Astrocyte (in vitro differentiated cells and primary cell): ENCODE data around the gene KIF19. TPM values are rescaled to one million over a fixed set of nuclear protein-coding genes. Genes with fewer than 3 reads are reported as not detected.

Experiments used
- DNase-seq: peaks from one replicate; pipeline ENCODE4 v3.0.0-alpha.2; 2010; ENCODE audit warnings: low read depth
- FAIRE-seq: peaks from 2 replicates; lab custom pipeline; 2011; peaks lifted over from hg19 to GRCh38; lab: Jason Lieb, UNC
- H2AFZ ChIP-seq: 2 replicates; pipeline ENCODE4 v1.6.0; 2012; ENCODE audit warnings: low read depth, low read length, inconsistent platforms
- H3K27ac ChIP-seq: 2 replicates; pipeline ENCODE4 v1.5.1; 2011; ENCODE audit warnings: low read depth, low read length, inconsistent platforms
- H3K27me3 ChIP-seq: 2 replicates; pipeline ENCODE4 v1.6.0; 2011; ENCODE audit warnings: low read length, inconsistent platforms; ENCODE audit not compliant: insufficient read depth
- H3K36me3 ChIP-seq: 2 replicates; pipeline ENCODE4 v1.5.1; 2011; ENCODE audit warnings: low read length, inconsistent platforms; ENCODE audit not compliant: insufficient read depth
- H3K4me1 ChIP-seq: 2 replicates; pipeline ENCODE4 v1.5.1; 2011; ENCODE audit warnings: low read length, inconsistent platforms; ENCODE audit not compliant: insufficient read depth
- H3K4me2 ChIP-seq: 2 replicates; pipeline ENCODE4 v1.6.0; 2012; ENCODE audit warnings: low read length, inconsistent platforms
- H3K4me3 ChIP-seq: 2 replicates; pipeline ENCODE4 v1.5.1; 2011; ENCODE audit warnings: low read depth, mild to moderate bottlenecking, low read length, inconsistent platforms; ENCODE audit not compliant: insufficient read depth
- H3K79me2 ChIP-seq: 2 replicates; pipeline ENCODE4 v1.6.0; 2012; ENCODE audit warnings: mild to moderate bottlenecking, low read length, inconsistent platforms; ENCODE audit not compliant: insufficient read depth
- H3K9ac ChIP-seq: 2 replicates; pipeline ENCODE4 v1.6.0; 2012; ENCODE audit warnings: mild to moderate bottlenecking, low read length, inconsistent platforms
- H3K9me3 ChIP-seq: 2 replicates; pipeline ENCODE4 v1.5.1; 2012; ENCODE audit warnings: low read depth, mild to moderate bottlenecking, low read length, inconsistent platforms; ENCODE audit not compliant: insufficient read depth
- H4K20me1 ChIP-seq: 2 replicates; pipeline ENCODE4 v1.6.0; 2012; ENCODE audit warnings: low read length, inconsistent platforms; ENCODE audit not compliant: insufficient read depth
- H3K27ac Mint-ChIP-seq: one replicate; pipeline ENCODE4 v1.8.0; 2021; ENCODE audit warnings: mild to moderate bottlenecking, mixed read lengths; ENCODE audit not compliant: unreplicated experiment
- H3K27me3 Mint-ChIP-seq: one replicate; pipeline ENCODE4 v1.8.0; 2021; ENCODE audit warnings: low read depth, mixed read lengths; ENCODE audit not compliant: unreplicated experiment
- H3K36me3 Mint-ChIP-seq: one replicate; pipeline ENCODE4 v1.8.0; 2021; ENCODE audit warnings: low read depth, mixed read lengths; ENCODE audit not compliant: unreplicated experiment
- H3K4me1 Mint-ChIP-seq: one replicate; pipeline ENCODE4 v1.8.0; 2021; ENCODE audit warnings: low read depth, mixed read lengths; ENCODE audit not compliant: unreplicated experiment
- H3K4me3 Mint-ChIP-seq: one replicate; pipeline ENCODE4 v1.8.0; 2021; ENCODE audit warnings: mild to moderate bottlenecking, moderate library complexity, mixed read lengths; ENCODE audit not compliant: unreplicated experiment
- H3K9me3 Mint-ChIP-seq: one replicate; pipeline ENCODE4 v1.8.0; 2021; ENCODE audit warnings: mild to moderate bottlenecking, mixed read lengths; ENCODE audit not compliant: unreplicated experiment
- CTCF ChIP-seq: IDR thresholded peaks from 2 replicates; pipeline ENCODE4 v1.5.1; 2011; ENCODE audit warnings: low read depth, mild to moderate bottlenecking, inconsistent platforms, low read length, moderate library complexity; ENCODE audit not compliant: insufficient read depth
- EZH2 ChIP-seq: IDR thresholded peaks from 2 replicates; pipeline ENCODE4 v1.6.1; 2012; ENCODE audit warnings: mild to moderate bottlenecking, low read length, inconsistent platforms; ENCODE audit not compliant: insufficient read depth
- total RNA-seq: library from RNA; stranded (reverse); gene quantifications from 2 replicates; pipeline ENCODE4 v1.2.1, GENCODE V29; 2021

Gene KIF19
- total RNA-seq, 1 donor from 2014 or later: not detected

- H3K36me3 ChIP-seq: no peaks in the 10 kb centered on the region
- FAIRE-seq (no peak), DNase-seq (no peak)
- no peak overlapping the region for H2AFZ ChIP-seq
- H3K79me2 ChIP-seq: no peaks in the 10 kb centered on the region
- no peak overlapping the region for H3K27ac Mint-ChIP-seq
- no peak overlapping the region for H3K4me2 ChIP-seq
- no peaks in the 10 kb centered on the region for H3K9me3 Mint-ChIP-seq
- no peaks in the 10 kb centered on the region for H3K9me3 ChIP-seq
- H3K36me3 Mint-ChIP-seq: no peaks in the 10 kb centered on the region
- TF ChIP-seq EZH2: no peak
- peak; percentile 63 for TF ChIP-seq CTCF
- no peak overlapping the region for H3K9ac ChIP-seq
- H3K27me3 Mint-ChIP-seq: peaks cover 45% of the 10 kb centered on the region
- H3K4me3 ChIP-seq: no peak overlapping the region
- H3K27me3 ChIP-seq: no peaks in the 10 kb centered on the region
- no peaks in the 10 kb centered on the region for H4K20me1 ChIP-seq
- H3K4me1 Mint-ChIP-seq: peaks cover 4% of the 10 kb centered on the region
- no peaks in the 10 kb centered on the region for H3K4me1 ChIP-seq
- no peak overlapping the region for H3K4me3 Mint-ChIP-seq
- H3K27ac ChIP-seq: no peak overlapping the region
Measured at GRCh38 chr17:74368341-74369081, 42.5 kb downstream of the KIF19 start.

- H3K27me3 ChIP-seq: peaks cover 2% of the 10 kb centered on the region
- TF ChIP-seq EZH2 (no peak), CTCF (no peak)
- DNase-seq (no peak), FAIRE-seq (no peak)
- H3K27ac ChIP-seq: no peak overlapping the region
- no peak overlapping the region for H2AFZ ChIP-seq
- peaks cover 45% of the 10 kb centered on the region for H3K27me3 Mint-ChIP-seq
- H4K20me1 ChIP-seq: no peaks in the 10 kb centered on the region
- H3K4me3 Mint-ChIP-seq: no peak overlapping the region
- H3K4me1 Mint-ChIP-seq: peaks cover 4% of the 10 kb centered on the region
- no peaks in the 10 kb centered on the region for H3K4me1 ChIP-seq
- no peaks in the 10 kb centered on the region for H3K36me3 ChIP-seq
- H3K4me3 ChIP-seq: no peak overlapping the region
- no peaks in the 10 kb centered on the region for H3K79me2 ChIP-seq
- no peak overlapping the region for H3K9ac ChIP-seq
- no peak overlapping the region for H3K4me2 ChIP-seq
- H3K9me3 ChIP-seq: no peaks in the 10 kb centered on the region
- peak overlapping the region; percentile 59 for H3K27ac Mint-ChIP-seq
- peaks cover under 1% of the 10 kb centered on the region for H3K9me3 Mint-ChIP-seq
- H3K36me3 Mint-ChIP-seq: no peaks in the 10 kb centered on the region
Measured at GRCh38 chr17:74369221-74369620, 43.2 kb downstream of the KIF19 start.
